ENCODE measurements around the gene SMPX.

Gene SMPX

DNA sequence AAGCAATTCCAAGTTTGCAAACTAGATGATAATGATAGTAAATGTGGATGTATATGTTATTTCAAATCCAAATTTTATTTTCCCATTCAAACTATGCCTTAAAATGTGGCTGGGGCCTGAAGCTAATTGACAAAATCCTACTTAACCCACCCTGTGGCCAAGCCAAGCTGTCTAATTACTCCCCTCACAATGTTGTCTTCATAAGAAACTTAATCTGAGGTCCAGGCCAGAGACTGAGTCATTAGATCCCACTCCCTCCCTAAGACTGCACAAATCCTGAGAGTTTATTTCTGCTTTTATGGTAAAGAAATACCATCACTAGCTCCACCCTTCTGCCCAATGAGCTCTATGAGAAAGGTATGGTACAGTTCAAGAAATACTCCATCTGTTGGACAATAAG is 16.6 kb downstream of the SMPX start:
- Histone ChIP-seq H3K9ac (ENCODE audit: low read length) (no peak overlapping the region), H3K9me3 (ENCODE audit: insufficient read depth, low read length) (no peaks in the 10 kb centered on the region), H3K4me2 (ENCODE audit: low read depth, low read length, poor library complexity, severe bottlenecking) (no peak overlapping the region), H2AFZ (ENCODE audit: low read depth, low read length, severe bottlenecking) (no peak overlapping the region), H3K79me2 (ENCODE audit: insufficient read depth, low read length) (no peaks in the 10 kb centered on the region), H3K27ac (ENCODE audit: low read depth, low read length) (no peak overlapping the region), H3K9me2 (replicated peaks; ENCODE audit: insufficient read depth, low read length) (no peaks in the 10 kb centered on the region), H3K36me3 (ENCODE audit: low read length) (no peaks in the 10 kb centered on the region), H4K20me1 (ENCODE audit: low read depth, low read length) (no peaks in the 10 kb centered on the region), H3K27me3 (ENCODE audit: low read length) (no peaks in the 10 kb centered on the region), H3K4me3 (ENCODE audit: insufficient read depth, low read length, poor library complexity, severe bottlenecking) (no peak overlapping the region), H3F3A (ENCODE audit: insufficient read depth) (no peaks in the 10 kb centered on the region)
- TF ChIP-seq EZH2phosphoT487 (conservative IDR thresholded peaks at IDR 0.05; ENCODE audit: low read length) (no peak), CTCF (IDR thresholded peaks at IDR 0.05; ENCODE audit: insufficient read depth, low read length, poor library complexity, severe bottlenecking) (no peak)

- Histone ChIP-seq H3K79me2 (ENCODE audit: insufficient read depth, low read length) (no peaks in the 10 kb centered on the region), H3K4me2 (ENCODE audit: low read depth, low read length, poor library complexity, severe bottlenecking) (no peak overlapping the region), H3K9me2 (replicated peaks; ENCODE audit: insufficient read depth, low read length) (no peaks in the 10 kb centered on the region), H3K27ac (ENCODE audit: low read depth, low read length) (no peak overlapping the region), H3K36me3 (ENCODE audit: low read length) (no peaks in the 10 kb centered on the region), H4K20me1 (ENCODE audit: low read depth, low read length) (no peaks in the 10 kb centered on the region), H3K9me3 (ENCODE audit: insufficient read depth, low read length) (no peaks in the 10 kb centered on the region), H3K9ac (ENCODE audit: low read length) (no peak overlapping the region), H3F3A (ENCODE audit: insufficient read depth) (no peaks in the 10 kb centered on the region), H2AFZ (ENCODE audit: low read depth, low read length, severe bottlenecking) (no peak overlapping the region), H3K4me3 (ENCODE audit: insufficient read depth, low read length, poor library complexity, severe bottlenecking) (no peak overlapping the region), H3K27me3 (ENCODE audit: low read length) (no peaks in the 10 kb centered on the region)
- no peak for TF ChIP-seq CTCF (IDR thresholded peaks at IDR 0.05; ENCODE audit: insufficient read depth, low read length, poor library complexity, severe bottlenecking)
- TF ChIP-seq EZH2phosphoT487 (conservative IDR thresholded peaks at IDR 0.05; ENCODE audit: low read length) = no peak
These were observed 17.3 kb downstream of the SMPX start for GRCh38 chrX:21740329-21741274.

GRCh38 chrX:21738950-21739287 is 19.0 kb downstream of the SMPX start:
- no peak overlapping the region for H3K4me2 ChIP-seq (ENCODE audit: low read depth, low read length, poor library complexity, severe bottlenecking)
- no peaks in the 10 kb centered on the region for H3F3A ChIP-seq (ENCODE audit: insufficient read depth)
- H3K27me3 ChIP-seq (ENCODE audit: low read length) = no peaks in the 10 kb centered on the region
- no peaks in the 10 kb centered on the region for H3K9me2 ChIP-seq (replicated peaks; ENCODE audit: insufficient read depth, low read length)
- no peak overlapping the region for H3K9ac ChIP-seq (ENCODE audit: low read length)
- H4K20me1 ChIP-seq (ENCODE audit: low read depth, low read length) = no peaks in the 10 kb centered on the region
- no peak overlapping the region for H3K27ac ChIP-seq (ENCODE audit: low read depth, low read length)
- no peak overlapping the region for H2AFZ ChIP-seq (ENCODE audit: low read depth, low read length, severe bottlenecking)
- H3K4me3 ChIP-seq (ENCODE audit: insufficient read depth, low read length, poor library complexity, severe bottlenecking) = no peak overlapping the region
- TF ChIP-seq CTCF (IDR thresholded peaks at IDR 0.05; ENCODE audit: insufficient read depth, low read length, poor library complexity, severe bottlenecking) (no peak), EZH2phosphoT487 (conservative IDR thresholded peaks at IDR 0.05; ENCODE audit: low read length) (no peak)
- H3K79me2 ChIP-seq (ENCODE audit: insufficient read depth, low read length) = no peaks in the 10 kb centered on the region
- no peaks in the 10 kb centered on the region for H3K9me3 ChIP-seq (ENCODE audit: insufficient read depth, low read length)
- H3K36me3 ChIP-seq (ENCODE audit: low read length) = no peaks in the 10 kb centered on the region
